Upper lobe of left lung (tissue), 6 donors: ENCODE measurements around the gene ZNF341. TPM values are rescaled to one million over a fixed set of nuclear protein-coding genes. Genes with fewer than 3 reads are reported as not detected.

Experiments
- ATAC-seq, 2 donors: fragments of 200-7000 bp; cut with Tn5 transposase; one replicate each; pipeline ENCODE4 v1.9.1; 2022; ENCODE audit warnings: mild to moderate bottlenecking in 2 of 2, moderate library complexity in 2 of 2; ENCODE audit not compliant: low FRiP score in 2 of 2
- DNase-seq, 2 donors: peaks; one replicate each; pipeline ENCODE4 v3.0.0-alpha.2; 2019 to 2020
- H3K27ac ChIP-seq, 4 donors: fragments of 200-600 bp; sonication (generic); one replicate each; pipeline ENCODE4 v1.5.1; 2016 to 2019
- H3K27me3 ChIP-seq, 4 donors: fragments of 200-600 bp; sonication (generic); one replicate each; pipeline ENCODE4 v1.5.1; 2017 to 2019
- H3K36me3 ChIP-seq, 4 donors: fragments of 200-600 bp; sonication (generic); one replicate each; pipeline ENCODE4 v1.5.1; 2016 to 2019
- H3K4me1 ChIP-seq, 4 donors: fragments of 200-600 bp; sonication (generic); one replicate each; pipeline ENCODE4 v1.5.1; 2018 to 2019
- H3K4me3 ChIP-seq, 4 donors: fragments of 200-600 bp; sonication (generic); one replicate each; pipeline ENCODE4 v1.5.1; 2017 to 2019; ENCODE audit warnings: mild to moderate bottlenecking in 2 of 4, moderate library complexity in 1 of 4
- H3K9me3 ChIP-seq, 4 donors: fragments of 200-600 bp; sonication (generic); one replicate each; pipeline ENCODE4 v1.5.1; 2018 to 2019
- CTCF ChIP-seq, 6 experiments: fragments of 450-650 bp in 4 of 6; fragments of 200-600 bp in 2 of 6; sonication (generic) in 2 of 6; IDR thresholded peaks; one replicate each; pipeline ENCODE4 v1.5.1; 2016 to 2019; ENCODE audit warnings: antibody characterized with exemption in 6 of 6
- EP300 ChIP-seq, 4 donors: sonication (generic); formaldehyde crosslinking; IDR thresholded peaks; one replicate each; pipeline ENCODE4 v1.5.1; 2017; ENCODE audit warnings: antibody characterized with exemption in 4 of 4, control low read depth in 2 of 4
- POLR2A ChIP-seq, 4 donors: fragments of 450-650 bp; IDR thresholded peaks; one replicate each; pipeline ENCODE4 v1.5.1; 2016 to 2017; ENCODE audit warnings: antibody characterized with exemption in 4 of 4, mild to moderate bottlenecking in 2 of 4
- POLR2AphosphoS5 ChIP-seq, 2 donors: sonication (generic); formaldehyde crosslinking; IDR thresholded peaks; one replicate each; pipeline ENCODE4 v1.5.1; 2017; ENCODE audit warnings: antibody characterized with exemption in 2 of 2
- WGBS, 2 donors: methylation state at CpG; one replicate each; pipeline ENCODE4 v1.1.5; 2017 to 2018; 5-methylcytosine and 5-hydroxymethylcytosine counted together
- total RNA-seq, 6 donors: library from RNA; depleted of rRNA in 4 of 6; stranded (reverse); fragments of >200 nt in 4 of 6; gene quantifications; one replicate each; pipeline versions ENCODE4 v1.1.0 to v1.2.1, GENCODE V29; 2016 to 2021
- donor health status: DM: no; HTN: no; CAD: no; lungs with moderate emphysema.
- donor health status: DM: no; HTN: yes; CAD: no; lungs with severe emphysema.

The ZNF341 gene
- total RNA-seq, 6 donors from 2014 or later, result 2.0 to 17.8 (median 5.0) TPM

GRCh38 chr20:33777816-33778215, 46.0 kb downstream of the ZNF341 start:
- TF ChIP-seq CTCF (IDR thresholded peaks at IDR 0.05) (no peak), POLR2AphosphoS5 (IDR thresholded peaks at IDR 0.05) (no peak), POLR2A (IDR thresholded peaks at IDR 0.05) (no peak), EP300 (IDR thresholded peaks at IDR 0.05) (no peak)
- DNase-seq (no peak), ATAC-seq (no peak)
- Histone ChIP-seq H3K4me1 (no peaks in the 10 kb centered on the region), H3K27me3 (no peaks in the 10 kb centered on the region), H3K27ac (no peak overlapping the region), H3K9me3 (no peaks in the 10 kb centered on the region), H3K36me3 (peaks cover 0 to 20% (median 9%) of the 10 kb centered on the region in 4 donors), H3K4me3 (no peak overlapping the region)
- WGBS, 2 donors, result 82 to 90% methylated on average over 2 of the region's 2 CpGs

GRCh38 chr20:33781133-33781532, 49.3 kb downstream of the ZNF341 start:
- no peak for ATAC-seq
- Histone ChIP-seq H3K27me3 (no peaks in the 10 kb centered on the region), H3K4me1 (no peaks in the 10 kb centered on the region), H3K27ac (no peak overlapping the region), H3K4me3 (no peak overlapping the region), H3K9me3 (no peaks in the 10 kb centered on the region), H3K36me3 (peaks cover 0 to 22% (median 7%) of the 10 kb centered on the region in 4 donors)
- peak in 1 of 2 donors; percentile 22 for DNase-seq
- 78 to 83% methylated on average over 4 of the region's 4 CpGs for WGBS, 2 donors
- TF ChIP-seq EP300 (IDR thresholded peaks at IDR 0.05) (no peak), CTCF (IDR thresholded peaks at IDR 0.05) (no peak), POLR2AphosphoS5 (IDR thresholded peaks at IDR 0.05) (no peak), POLR2A (IDR thresholded peaks at IDR 0.05) (no peak)

GRCh38 chr20:33781945-33782344, 50.1 kb downstream of the ZNF341 start:
- Histone ChIP-seq H3K4me1 (no peaks in the 10 kb centered on the region), H3K27me3 (no peaks in the 10 kb centered on the region), H3K9me3 (no peaks in the 10 kb centered on the region), H3K27ac (no peak overlapping the region), H3K4me3 (no peak overlapping the region), H3K36me3 (peaks cover 0 to 19% (median 7%) of the 10 kb centered on the region in 4 donors)
- WGBS, 2 donors, result 92 to 100% methylated on average over 1 of the region's 1 CpG
- DNase-seq (no peak), ATAC-seq (no peak)
- TF ChIP-seq EP300 (IDR thresholded peaks at IDR 0.05) (no peak), POLR2A (IDR thresholded peaks at IDR 0.05) (no peak), POLR2AphosphoS5 (IDR thresholded peaks at IDR 0.05) (no peak), CTCF (IDR thresholded peaks at IDR 0.05) (no peak)

- ATAC-seq, result no peak
- H3K4me3 ChIP-seq, result no peak overlapping the region
- no peaks in the 10 kb centered on the region for H3K4me1 ChIP-seq
- peaks cover 0 to 19% (median 7%) of the 10 kb centered on the region in 4 donors for H3K36me3 ChIP-seq
- TF ChIP-seq EP300 (IDR thresholded peaks at IDR 0.05), result no peak
- TF ChIP-seq POLR2AphosphoS5 (IDR thresholded peaks at IDR 0.05), result no peak
- TF ChIP-seq CTCF (IDR thresholded peaks at IDR 0.05), result no peak
- TF ChIP-seq POLR2A (IDR thresholded peaks at IDR 0.05), result no peak
- no peak overlapping the region for H3K27ac ChIP-seq
- no peak for DNase-seq
- H3K27me3 ChIP-seq, result no peaks in the 10 kb centered on the region
- 84 to 93% methylated on average over 5 of the region's 5 CpGs for WGBS, 2 donors
- no peaks in the 10 kb centered on the region for H3K9me3 ChIP-seq
Observed at GRCh38 chr20:33783256-33783655, 51.5 kb downstream of the ZNF341 start.

GRCh38 chr20:33783818-33784217, 52.0 kb downstream of the ZNF341 start:
- Histone ChIP-seq H3K4me3 (no peak overlapping the region), H3K27me3 (no peaks in the 10 kb centered on the region), H3K4me1 (peaks cover 0 to 3% (median 1%) of the 10 kb centered on the region in 4 donors), H3K27ac (no peak overlapping the region), H3K36me3 (peaks cover 0 to 19% (median 7%) of the 10 kb centered on the region in 4 donors), H3K9me3 (no peaks in the 10 kb centered on the region)
- DNase-seq, result no peak
- 72 to 84% methylated on average over 3 to 5 of the region's 5 CpGs for WGBS, 2 donors
- no peak for TF ChIP-seq CTCF (IDR thresholded peaks at IDR 0.05)
- TF ChIP-seq POLR2AphosphoS5 (IDR thresholded peaks at IDR 0.05), result no peak
- no peak for TF ChIP-seq EP300 (IDR thresholded peaks at IDR 0.05)
- TF ChIP-seq POLR2A (IDR thresholded peaks at IDR 0.05), result no peak
- ATAC-seq, result no peak
